Measurements from ENCODE around the gene RPH3AL. TPM values are rescaled to one million over a fixed set of nuclear protein-coding genes. Genes with fewer than 3 reads are reported as not detected.

RPH3AL gene
- total and polyA plus RNA-seq, 3 donors from 2014 or later: 4.4 to 13.5 (median 6.5) TPM

DNA sequence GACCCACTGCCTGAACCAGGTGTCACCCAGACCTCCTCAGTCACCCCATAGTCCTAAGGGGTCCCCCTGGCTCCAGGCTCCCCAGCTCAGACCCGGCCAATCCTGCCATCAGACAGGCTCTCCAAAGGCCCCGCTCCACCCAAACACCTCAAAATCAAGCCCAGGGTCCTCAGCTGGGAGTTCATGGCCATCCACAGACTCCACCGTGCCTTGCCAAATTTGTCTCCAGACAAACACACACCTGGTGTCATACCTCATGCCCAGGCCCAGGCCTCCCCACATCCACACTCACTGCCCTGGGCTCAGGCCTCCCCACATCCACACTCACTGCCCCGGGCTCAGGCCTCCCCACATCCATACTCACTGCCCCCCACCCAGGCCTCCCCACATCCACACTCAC is 12.5 kb downstream of the RPH3AL start:
- no peaks in the 10 kb centered on the region for H3K27me3 ChIP-seq
- H3K4me3 ChIP-seq: no peak overlapping the region
- H3K4me1 ChIP-seq: peaks cover 17% of the 10 kb centered on the region
- H3K36me3 ChIP-seq (ENCODE audit: low read depth, missing control alignments): no peaks in the 10 kb centered on the region
- TF ChIP-seq, protein P1, sequence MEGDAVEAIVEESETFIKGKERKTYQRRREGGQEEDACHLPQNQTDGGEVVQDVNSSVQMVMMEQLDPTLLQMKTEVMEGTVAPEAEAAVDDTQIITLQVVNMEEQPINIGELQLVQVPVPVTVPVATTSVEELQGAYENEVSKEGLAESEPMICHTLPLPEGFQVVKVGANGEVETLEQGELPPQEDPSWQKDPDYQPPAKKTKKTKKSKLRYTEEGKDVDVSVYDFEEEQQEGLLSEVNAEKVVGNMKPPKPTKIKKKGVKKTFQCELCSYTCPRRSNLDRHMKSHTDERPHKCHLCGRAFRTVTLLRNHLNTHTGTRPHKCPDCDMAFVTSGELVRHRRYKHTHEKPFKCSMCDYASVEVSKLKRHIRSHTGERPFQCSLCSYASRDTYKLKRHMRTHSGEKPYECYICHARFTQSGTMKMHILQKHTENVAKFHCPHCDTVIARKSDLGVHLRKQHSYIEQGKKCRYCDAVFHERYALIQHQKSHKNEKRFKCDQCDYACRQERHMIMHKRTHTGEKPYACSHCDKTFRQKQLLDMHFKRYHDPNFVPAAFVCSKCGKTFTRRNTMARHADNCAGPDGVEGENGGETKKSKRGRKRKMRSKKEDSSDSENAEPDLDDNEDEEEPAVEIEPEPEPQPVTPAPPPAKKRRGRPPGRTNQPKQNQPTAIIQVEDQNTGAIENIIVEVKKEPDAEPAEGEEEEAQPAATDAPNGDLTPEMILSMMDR (IDR thresholded peaks at IDR 0.05): no peak
- no peak for TF ChIP-seq POLR2A (IDR thresholded peaks at IDR 0.05)
- 85 to 100% methylated on average over 3 to 4 of the region's 4 CpGs for WGBS, 2 donors
- H3K27ac ChIP-seq: no peak overlapping the region
- H3K9me3 ChIP-seq: no peaks in the 10 kb centered on the region
- no peak for DNase-seq
- intact Hi-C loops (cut with DNase I; ENCODE audit: low total_unique reads): no loop called here

DNA sequence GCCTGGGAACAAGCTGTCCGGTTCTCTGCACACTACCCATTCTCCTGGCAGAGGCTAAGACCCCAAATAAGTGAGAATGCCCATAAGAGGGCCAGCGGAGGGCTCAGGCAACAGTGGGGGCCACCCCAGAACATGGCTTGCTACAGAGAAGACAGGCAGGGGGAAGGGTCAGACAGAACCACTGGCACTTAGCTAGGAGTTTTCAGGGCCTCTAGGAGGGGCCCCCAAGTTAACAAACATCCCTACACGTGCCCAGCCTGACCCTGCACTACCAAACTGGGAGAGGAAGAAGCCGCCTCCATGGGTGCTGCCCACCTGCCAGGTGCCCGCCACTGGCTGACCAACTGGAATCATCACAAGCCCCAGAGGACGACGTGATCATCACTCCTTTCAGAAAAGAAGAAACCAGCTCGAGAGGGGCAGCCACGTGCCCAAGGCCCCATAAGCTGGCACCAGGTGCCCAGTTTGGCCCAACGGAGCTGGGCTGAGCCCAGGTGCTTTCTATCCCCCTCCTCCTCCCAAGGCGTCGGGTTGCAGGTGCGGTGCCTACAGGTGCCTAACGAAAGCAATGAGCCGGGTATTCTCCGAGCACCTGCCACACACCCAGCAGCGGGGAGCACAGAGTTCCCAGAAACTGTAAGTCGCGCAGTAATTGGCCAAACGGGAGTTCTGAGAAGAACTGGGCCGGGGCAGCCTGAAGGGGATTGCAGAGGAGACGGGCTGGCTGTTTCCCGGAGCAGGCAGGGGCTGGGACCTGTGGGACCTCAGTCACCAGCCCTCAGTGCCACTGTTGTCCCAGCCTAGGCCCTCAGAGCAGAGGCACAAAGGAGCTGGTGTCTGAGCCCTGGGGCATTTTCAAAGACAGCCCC is 13.2 kb downstream of the RPH3AL start:
- no peaks in the 10 kb centered on the region for H3K27me3 ChIP-seq
- intact Hi-C loops (cut with DNase I; ENCODE audit: low total_unique reads): no loop called here
- peak overlapping the region; percentile 25 to 44 for H3K27ac ChIP-seq
- no peak for TF ChIP-seq POLR2A (IDR thresholded peaks at IDR 0.05)
- TF ChIP-seq, protein P1 (IDR thresholded peaks at IDR 0.05): no peak
- H3K9me3 ChIP-seq: no peaks in the 10 kb centered on the region
- no peak overlapping the region for H3K4me3 ChIP-seq
- WGBS, 2 donors: 75 to 86% methylated on average over 19 to 23 of the region's 23 CpGs
- peaks cover 24% of the 10 kb centered on the region for H3K4me1 ChIP-seq
- no peak for DNase-seq
- no peaks in the 10 kb centered on the region for H3K36me3 ChIP-seq (ENCODE audit: low read depth, missing control alignments)

DNA sequence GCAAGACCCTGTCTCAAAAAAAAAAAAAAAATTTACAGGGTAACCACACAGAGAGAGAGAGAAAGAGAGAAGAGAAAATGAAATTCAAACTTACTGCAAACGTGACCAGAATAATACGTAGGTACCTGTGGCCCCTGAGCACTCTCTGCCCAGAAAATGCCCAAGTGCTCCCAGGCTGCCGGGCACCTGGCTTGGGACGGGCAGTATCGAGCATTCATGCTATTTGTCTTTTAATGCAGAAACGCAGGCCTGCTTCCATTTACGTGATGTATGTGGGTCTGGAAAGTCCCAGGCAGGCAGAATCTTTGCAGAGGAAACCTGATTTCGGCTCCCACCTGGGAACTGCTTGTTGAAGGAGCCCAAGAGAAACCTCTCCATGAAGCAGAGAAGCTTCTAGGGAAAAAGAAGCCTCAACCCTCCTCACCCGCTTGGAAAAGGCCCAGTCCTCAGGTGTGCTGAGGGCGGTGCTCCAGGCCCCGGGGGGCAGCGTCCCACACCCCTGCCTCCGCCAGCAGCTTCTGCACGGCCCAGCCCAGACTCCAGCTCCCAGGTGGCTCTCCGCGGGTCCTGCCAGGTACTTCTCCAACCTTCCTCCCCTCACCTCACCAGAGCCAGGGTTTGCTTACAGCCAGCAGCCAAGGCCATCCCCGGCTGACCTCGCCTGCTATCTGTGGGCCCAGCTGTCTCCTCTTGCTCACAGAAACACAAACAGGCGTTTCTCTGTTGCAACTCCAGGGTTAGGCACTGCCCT is 14.0 kb downstream of the RPH3AL start:
- H3K4me1 ChIP-seq: peaks cover 32% of the 10 kb centered on the region
- intact Hi-C loops (cut with DNase I; ENCODE audit: low total_unique reads): no loop called here

DNA sequence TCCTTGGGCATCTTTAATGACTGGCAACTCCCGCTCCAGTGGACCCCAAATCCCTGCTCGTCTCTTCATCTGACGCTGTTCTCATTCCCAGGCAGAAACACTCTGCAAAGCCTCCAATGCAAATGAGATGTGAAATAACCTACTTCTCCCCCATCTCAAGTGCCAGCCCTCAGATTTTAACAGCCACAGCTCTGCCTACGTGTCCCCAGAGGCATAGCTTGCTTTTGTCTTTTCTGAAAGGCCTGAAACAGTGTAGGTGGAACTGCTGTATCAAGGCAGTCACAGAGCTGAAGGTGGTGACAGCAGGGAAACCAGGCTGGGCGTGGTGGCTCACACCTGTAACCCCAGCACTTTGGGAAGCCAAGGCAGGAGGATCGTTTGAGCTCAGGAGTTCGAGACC is 14.7 kb downstream of the RPH3AL start:
- Histone ChIP-seq H3K9me3 (no peaks in the 10 kb centered on the region), H3K27ac (no peak overlapping the region), H3K4me3 (no peak overlapping the region), H3K36me3 (ENCODE audit: low read depth, missing control alignments) (no peaks in the 10 kb centered on the region), H3K27me3 (no peaks in the 10 kb centered on the region), H3K4me1 (peaks cover 35% of the 10 kb centered on the region)
- DNase-seq: no peak
- WGBS, 2 donors: 82 to 93% methylated on average over 6 to 7 of the region's 7 CpGs
- intact Hi-C loops (cut with DNase I; ENCODE audit: low total_unique reads): no loop called here
- TF ChIP-seq POLR2A (IDR thresholded peaks at IDR 0.05): no peak
- TF ChIP-seq, protein P1 (IDR thresholded peaks at IDR 0.05): no peak

More for the DNA sequence above, 14.0 kb downstream of the RPH3AL start:
- Histone ChIP-seq H3K27ac (peak overlapping the region; percentile 25 to 44), H3K9me3 (no peaks in the 10 kb centered on the region), H3K36me3 (ENCODE audit: low read depth, missing control alignments) (no peaks in the 10 kb centered on the region), H3K4me3 (no peak overlapping the region), H3K27me3 (no peaks in the 10 kb centered on the region)
- TF ChIP-seq POLR2A (IDR thresholded peaks at IDR 0.05): no peak
- TF ChIP-seq, protein P1 (IDR thresholded peaks at IDR 0.05): no peak
- peak; percentile 75 for DNase-seq
- 54 to 69% methylated on average over 16 to 19 of the region's 19 CpGs for WGBS, 2 donors

Measured in testis (tissue), 3 donors.